Subcutaneous adipose tissue (tissue), 4 donors: ENCODE data around the gene ANKRD63. TPM values are rescaled to one million over a fixed set of nuclear protein-coding genes. Genes with fewer than 3 reads are reported as not detected.

Source experiments
- total RNA-seq, 4 donors: library from RNA; depleted of rRNA; stranded (reverse); fragments of >200 nt; gene quantifications; one replicate each; pipeline ENCODE4 v1.1.0, GENCODE V29; 2016
- TF ChIP-seq, protein P1 (sequence below): fragments of 450-650 bp; IDR thresholded peaks from one replicate; pipeline ENCODE4 v1.5.1; 2016; ENCODE audit warnings: low read depth, mild to moderate bottlenecking, control low read depth, antibody characterized with exemption, moderate library complexity

ANKRD63 gene
- total RNA-seq, 4 donors from 2014 or later = not detected

DNA sequence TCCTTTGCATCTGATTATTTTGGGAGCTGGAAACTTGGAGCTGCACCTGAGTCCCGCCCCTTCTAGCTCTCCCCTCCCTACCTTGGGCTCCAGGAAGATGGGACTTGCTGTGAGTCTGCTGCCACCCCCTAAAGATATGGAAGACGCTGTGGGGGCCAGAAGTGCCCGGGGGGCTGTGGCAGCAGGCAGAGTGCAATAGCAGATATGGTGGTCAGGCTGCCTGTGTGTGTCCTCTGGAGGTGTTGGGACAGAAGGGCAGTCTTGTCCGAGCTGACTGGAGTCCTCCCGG, 43.5 kb downstream of the ANKRD63 start:
- TF ChIP-seq, protein P1, sequence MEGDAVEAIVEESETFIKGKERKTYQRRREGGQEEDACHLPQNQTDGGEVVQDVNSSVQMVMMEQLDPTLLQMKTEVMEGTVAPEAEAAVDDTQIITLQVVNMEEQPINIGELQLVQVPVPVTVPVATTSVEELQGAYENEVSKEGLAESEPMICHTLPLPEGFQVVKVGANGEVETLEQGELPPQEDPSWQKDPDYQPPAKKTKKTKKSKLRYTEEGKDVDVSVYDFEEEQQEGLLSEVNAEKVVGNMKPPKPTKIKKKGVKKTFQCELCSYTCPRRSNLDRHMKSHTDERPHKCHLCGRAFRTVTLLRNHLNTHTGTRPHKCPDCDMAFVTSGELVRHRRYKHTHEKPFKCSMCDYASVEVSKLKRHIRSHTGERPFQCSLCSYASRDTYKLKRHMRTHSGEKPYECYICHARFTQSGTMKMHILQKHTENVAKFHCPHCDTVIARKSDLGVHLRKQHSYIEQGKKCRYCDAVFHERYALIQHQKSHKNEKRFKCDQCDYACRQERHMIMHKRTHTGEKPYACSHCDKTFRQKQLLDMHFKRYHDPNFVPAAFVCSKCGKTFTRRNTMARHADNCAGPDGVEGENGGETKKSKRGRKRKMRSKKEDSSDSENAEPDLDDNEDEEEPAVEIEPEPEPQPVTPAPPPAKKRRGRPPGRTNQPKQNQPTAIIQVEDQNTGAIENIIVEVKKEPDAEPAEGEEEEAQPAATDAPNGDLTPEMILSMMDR = no peak

DNA sequence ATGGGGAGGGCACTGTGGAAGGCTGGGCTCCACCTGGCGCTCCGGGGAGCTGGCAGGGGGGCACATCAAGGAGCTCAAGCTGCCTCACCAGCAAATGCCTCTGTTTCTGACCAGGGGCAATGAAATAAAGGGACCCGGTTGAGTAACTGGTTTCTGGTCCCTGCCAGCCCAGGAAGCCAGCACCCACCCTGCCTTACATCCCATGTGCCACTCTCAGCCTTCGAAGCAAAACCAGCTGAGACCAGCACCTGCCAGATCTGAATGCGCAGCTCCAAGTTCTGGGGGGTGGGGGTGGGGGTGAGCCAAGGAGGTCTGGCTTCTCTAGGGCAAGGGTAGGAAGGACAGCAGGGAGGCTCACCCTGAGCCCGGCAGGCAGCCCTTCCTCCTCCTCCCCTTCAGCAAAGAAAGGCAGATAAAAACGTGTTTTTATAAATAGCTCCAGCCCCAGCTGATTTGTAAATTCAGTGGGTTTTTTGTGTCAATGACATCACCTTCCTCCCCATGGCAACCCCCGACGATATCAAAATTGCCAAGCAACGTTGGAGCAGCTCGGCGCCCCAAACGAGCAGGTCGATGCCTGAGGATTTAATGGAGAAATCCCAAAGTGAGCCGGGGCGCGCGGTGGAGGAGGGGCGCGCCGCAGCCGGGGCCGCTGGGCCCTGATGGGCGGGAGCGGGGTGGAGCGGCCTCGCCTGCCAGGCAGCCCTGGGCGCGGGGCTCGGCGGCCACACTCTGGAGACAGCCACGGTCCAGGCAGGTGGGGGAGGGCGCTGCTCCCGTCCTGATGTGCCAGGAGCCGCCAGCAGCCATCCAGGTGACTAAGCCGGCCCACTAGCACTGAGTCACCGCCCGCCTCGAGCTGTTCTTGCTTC, 44.1 kb downstream of the ANKRD63 start, which contains the start of gene PAK6:
Gene PAK6, plus strand, starts transcription at position 532 of the 872 bp plus-strand sequence. CDS start 25,723 bp downstream, outside the sequence.
- TF ChIP-seq, protein P1 = no peak

DNA sequence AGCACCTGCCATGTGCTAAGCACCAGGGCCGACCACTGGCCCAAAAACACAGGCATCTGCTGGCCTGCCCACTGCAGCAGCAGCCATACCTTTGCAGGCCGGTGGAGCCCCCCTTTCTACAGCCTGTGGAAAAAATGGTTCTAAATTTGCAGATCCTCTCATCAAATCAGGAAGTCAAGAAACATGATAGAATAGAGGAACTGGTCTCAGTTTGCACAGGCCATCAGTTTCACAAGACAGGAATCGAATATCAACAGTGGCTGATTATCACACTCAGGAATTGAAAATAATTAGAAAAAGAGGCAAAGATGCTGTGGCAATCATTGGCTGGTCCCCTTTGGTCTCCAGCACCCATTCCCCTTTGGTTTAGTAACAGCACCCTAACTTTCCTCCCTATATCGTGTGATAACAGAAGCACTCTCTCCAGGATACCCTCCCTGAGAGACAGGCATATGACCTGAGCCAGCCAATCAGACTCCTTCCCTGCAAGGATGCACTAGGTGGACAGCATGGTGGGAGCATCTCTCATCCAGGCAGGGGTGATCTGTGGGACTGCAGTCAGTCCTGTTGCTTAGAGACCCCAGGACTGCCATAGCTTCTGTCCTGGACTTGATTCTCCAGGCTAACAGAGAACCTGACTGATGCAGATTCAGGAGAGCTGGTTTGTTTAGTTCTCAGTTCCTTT, 47.5 kb downstream of the ANKRD63 start:
- TF ChIP-seq, protein P1 = no peak

DNA sequence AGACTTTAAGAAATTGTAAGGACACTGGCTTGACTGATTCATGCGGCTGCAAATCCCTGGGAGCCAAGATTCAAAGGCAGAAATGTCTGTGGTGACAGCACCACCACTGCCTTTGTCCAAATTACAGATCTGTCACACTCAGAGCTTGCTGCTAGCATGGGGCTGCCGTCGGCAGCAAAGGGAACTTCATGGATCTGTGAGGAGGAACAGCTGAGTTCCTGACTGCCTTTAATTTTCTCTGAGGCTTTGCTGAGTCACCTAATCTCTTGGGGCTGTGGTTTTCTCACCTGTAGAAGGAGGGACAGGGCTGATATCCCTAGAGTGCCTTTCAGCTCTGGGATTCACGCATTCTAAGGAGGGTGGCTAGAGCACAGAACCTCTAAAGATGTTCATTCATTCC, 48.1 kb downstream of the ANKRD63 start:
- TF ChIP-seq, protein P1 = no peak

DNA sequence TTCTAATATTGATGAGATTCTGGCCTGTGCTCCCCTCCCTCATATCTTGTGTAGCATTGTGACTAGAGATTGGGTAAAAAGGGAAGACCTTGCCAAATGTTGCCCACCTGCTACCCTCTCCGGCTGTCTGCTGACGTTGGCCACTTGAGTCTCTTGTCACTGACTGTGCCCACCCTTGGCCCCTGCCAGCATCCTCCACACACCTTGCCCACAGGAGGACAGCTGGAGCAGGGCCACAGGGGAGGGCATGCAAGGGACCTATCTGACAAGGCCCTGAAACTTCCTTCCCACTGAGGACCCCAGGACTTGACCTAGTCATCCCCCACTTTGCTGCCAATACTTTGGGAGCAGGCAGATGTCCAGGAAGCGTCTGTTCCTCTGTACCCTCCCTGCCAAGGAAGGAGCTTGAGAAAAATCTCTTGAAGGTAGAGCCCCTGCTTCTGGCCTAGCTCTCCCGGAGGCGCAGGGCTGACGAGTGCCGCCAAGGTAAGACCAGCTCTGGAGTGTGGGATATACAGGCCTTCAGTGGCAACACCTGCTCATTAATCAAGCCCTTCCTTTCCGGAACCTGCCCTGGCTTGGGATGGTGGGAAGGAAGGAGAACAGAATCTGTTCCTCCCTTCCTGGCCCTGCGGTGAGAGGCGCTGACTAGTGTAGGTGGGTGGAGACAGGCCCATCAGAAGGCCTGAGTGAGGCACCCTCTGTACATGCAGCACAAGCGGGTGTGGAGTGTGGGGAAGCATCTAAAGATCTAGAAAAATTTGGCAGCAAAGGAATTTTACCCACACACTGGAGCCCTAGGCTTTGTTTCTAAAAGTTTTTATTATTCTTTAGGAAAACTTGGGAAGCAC, 48.9 kb downstream of the ANKRD63 start:
- TF ChIP-seq, protein P1 = no peak

DNA sequence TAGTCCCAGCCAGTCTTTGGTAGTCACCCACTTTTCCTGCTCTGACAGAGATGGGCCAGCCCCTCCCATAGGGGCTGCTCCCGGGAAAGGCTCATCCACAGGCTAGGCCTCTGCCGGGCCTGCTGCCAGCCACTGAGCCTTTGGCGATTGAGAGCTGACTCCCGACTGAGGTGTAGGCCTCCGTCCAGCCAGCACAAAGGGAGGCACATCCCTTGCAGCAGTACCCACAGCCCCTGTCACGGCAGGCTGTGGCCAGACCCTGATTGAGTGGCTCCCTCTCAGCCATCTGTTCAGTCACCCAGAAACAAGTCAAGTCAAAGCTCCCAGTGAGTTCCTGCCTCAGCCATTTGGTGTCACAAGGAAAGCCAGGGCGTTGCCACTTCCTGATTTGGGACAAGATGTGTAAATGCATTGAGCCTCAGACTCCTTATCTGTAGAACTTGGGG, 50.2 kb downstream of the ANKRD63 start:
- TF ChIP-seq, protein P1 = no peak

Other genes starting within 250 kb of the ANKRD63 start
- 100 to 1,000 TPM; 237 to 371 (median 275) TPM for gene SRP14, start 243.9 kb downstream of the ANKRD63 start, total RNA-seq
- gene BMF, start 174.2 kb downstream of the ANKRD63 start, total RNA-seq = 10 to 100 TPM in 1 of 4 donors, 1 to 10 TPM in 3; 4.9 to 12.9 (median 6.6) TPM
- gene BUB1B, start 122.0 kb downstream of the ANKRD63 start, total RNA-seq = 1 to 10 TPM in 2 of 4 donors, under 1 TPM in 1, not detected in 1; 0.33 to 8.8 (median 3.3) TPM
- 1 to 10 TPM in 2 of 4 donors, under 1 TPM in 2; 0.49 to 4.1 (median 0.81) TPM for gene PAK6, start 44.0 kb downstream of the ANKRD63 start, total RNA-seq
- 10 to 100 TPM; 13.8 to 69.7 (median 20.2) TPM for gene PLCB2, start 24.9 kb upstream of the ANKRD63 start, total RNA-seq
- gene INAFM2, start 40.6 kb upstream of the ANKRD63 start, total RNA-seq = 10 to 100 TPM in 1 of 4 donors, 1 to 10 TPM in 3; 4.0 to 16.5 (median 8.1) TPM
- gene CCDC9B, start 57.9 kb upstream of the ANKRD63 start, total RNA-seq = 1 to 10 TPM in 3 of 4 donors, under 1 TPM in 1; 0.65 to 5.3 (median 3.0) TPM
- 10 to 100 TPM in 1 of 4 donors, 1 to 10 TPM in 1, not detected in 2; 3.9 to 16.0 TPM for gene PHGR1, start 68.0 kb upstream of the ANKRD63 start, total RNA-seq
- gene DISP2, start 75.2 kb upstream of the ANKRD63 start, total RNA-seq = under 1 TPM in 3 of 4 donors, not detected in 1; under 0.01 to 0.19 (median under 0.01) TPM
- gene KNSTRN, start 99.7 kb upstream of the ANKRD63 start, total RNA-seq = 10 to 100 TPM in 3 of 4 donors, 1 to 10 TPM in 1; 7.9 to 24.9 (median 12.9) TPM
- gene IVD, start 122.7 kb upstream of the ANKRD63 start, total RNA-seq = 100 to 1,000 TPM in 1 of 4 donors, 10 to 100 TPM in 3; 24.9 to 101 (median 48.0) TPM
- 10 to 100 TPM in 1 of 4 donors, 1 to 10 TPM in 3; 4.1 to 17.1 (median 9.1) TPM for gene BAHD1, start 157.9 kb upstream of the ANKRD63 start, total RNA-seq
- 1 to 10 TPM; 9.0 to 9.8 (median 9.7) TPM for gene CHST14, start 187.9 kb upstream of the ANKRD63 start, total RNA-seq